ENCODE measurements around the gene PBX2.
A peak's percentile ranks its signal among the peaks of the same experiment; 100 is the strongest.
"Not testable (repeated sequence)": the region's sequence is repeated elsewhere in the genome, so short reads cannot be mapped to it uniquely, and the experiment has no call there.

Gene PBX2

GRCh38 chr6:32202186-32202585 lies 12.2 kb upstream of the PBX2 start:
- no peak for DNase-seq

- DNase-seq: no peak
Observed at GRCh38 chr6:32200711-32201475, 10.9 kb upstream of the PBX2 start.

GRCh38 chr6:32198866-32199265 lies 8.9 kb upstream of the PBX2 start:
- no peak for DNase-seq

- no peak for DNase-seq
Observed at GRCh38 chr6:32198345-32198696, 8.3 kb upstream of the PBX2 start.

- DNase-seq: peak; percentile 31
Observed at GRCh38 chr6:32196682-32197616, 6.9 kb upstream of the PBX2 start.

GRCh38 chr6:32195902-32196681 lies 6.1 kb upstream of the PBX2 start:
- DNase-seq: peak; percentile 100

GRCh38 chr6:32195652-32195901 lies 5.6 kb upstream of the PBX2 start:
- no peak for DNase-seq

- peak; percentile 49 for DNase-seq
Observed at GRCh38 chr6:32194825-32195651, 5.0 kb upstream of the PBX2 start.

GRCh38 chr6:32194388-32194787 lies 4.4 kb upstream of the PBX2 start:
- no peak for DNase-seq

- not testable (repeated sequence) for DNase-seq
Observed at GRCh38 chr6:32193096-32193495, 3.1 kb upstream of the PBX2 start.

GRCh38 chr6:32192608-32193039 lies 2.6 kb upstream of the PBX2 start, which contains the start of gene GPSM3:
Gene GPSM3, minus strand, starts transcription at chr6:32192643. Its CDS starts 130 bp downstream, at chr6:32192513.
- peak; percentile 60 for DNase-seq

- no peak for DNase-seq
Observed at GRCh38 chr6:32191696-32192607, 1.9 kb upstream of the PBX2 start.

GRCh38 chr6:32190911-32191677 lies 1.1 kb upstream of the PBX2 start:
- DNase-seq: no peak

GRCh38 chr6:32189742-32190053 lies 304 bp downstream of the PBX2 start:
- DNase-seq: no peak

GRCh38 chr6:32189069-32189741 lies 797 bp downstream of the PBX2 start:
- DNase-seq: no peak

GRCh38 chr6:32188381-32189068 lies 1.5 kb downstream of the PBX2 start:
- no peak for DNase-seq

- DNase-seq: not testable (repeated sequence)
Observed at GRCh38 chr6:32187725-32188380, 2.1 kb downstream of the PBX2 start.

GRCh38 chr6:32187009-32187709 lies 2.8 kb downstream of the PBX2 start:
- no peak for DNase-seq
